Measurements from ENCODE around the gene PFAS.
"Not testable (repeated sequence)": the region's sequence is repeated elsewhere in the genome, so short reads cannot be mapped to it uniquely, and the experiment has no call there.

The PFAS gene

DNA sequence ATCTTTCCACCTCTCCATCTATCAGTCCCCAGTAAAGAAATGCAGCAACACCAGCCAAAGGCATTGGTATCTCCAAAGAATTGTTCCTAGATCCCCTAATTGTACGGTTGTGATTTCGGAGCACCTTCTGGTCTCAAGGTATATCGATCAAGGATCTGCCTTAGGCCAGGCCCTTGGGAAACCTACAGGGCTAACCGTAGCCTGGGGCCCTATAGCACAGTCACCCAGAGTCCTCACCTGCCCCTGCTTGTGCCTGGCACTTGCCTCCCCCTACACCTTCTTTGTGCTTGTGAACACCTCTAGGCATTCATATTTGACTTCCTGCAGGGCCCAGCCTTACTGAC is 21.9 kb upstream of the PFAS start:
- DNase-seq (ENCODE audit: low spot score), result no peak

DNA sequence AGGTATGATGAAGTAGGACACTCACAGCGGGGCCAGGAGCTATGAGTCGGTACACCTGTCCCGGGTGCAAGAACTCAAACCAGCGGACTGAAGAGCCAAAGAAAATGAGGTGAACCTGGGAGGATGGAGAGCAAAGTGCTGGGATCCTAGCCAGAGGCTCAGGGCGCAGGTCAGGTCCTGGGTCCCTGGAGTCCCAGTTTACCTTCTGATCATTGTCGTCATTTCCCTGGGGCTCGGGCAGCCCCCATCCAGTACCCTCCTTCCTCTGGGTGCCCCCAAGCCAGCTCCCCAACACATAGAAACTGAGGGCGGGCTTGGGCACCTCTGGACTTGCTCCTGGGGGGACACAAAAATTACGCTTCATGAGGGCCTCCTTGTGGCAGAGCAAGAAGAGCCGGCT is 17.4 kb upstream of the PFAS start:
- DNase-seq (ENCODE audit: low spot score), result no peak

DNA sequence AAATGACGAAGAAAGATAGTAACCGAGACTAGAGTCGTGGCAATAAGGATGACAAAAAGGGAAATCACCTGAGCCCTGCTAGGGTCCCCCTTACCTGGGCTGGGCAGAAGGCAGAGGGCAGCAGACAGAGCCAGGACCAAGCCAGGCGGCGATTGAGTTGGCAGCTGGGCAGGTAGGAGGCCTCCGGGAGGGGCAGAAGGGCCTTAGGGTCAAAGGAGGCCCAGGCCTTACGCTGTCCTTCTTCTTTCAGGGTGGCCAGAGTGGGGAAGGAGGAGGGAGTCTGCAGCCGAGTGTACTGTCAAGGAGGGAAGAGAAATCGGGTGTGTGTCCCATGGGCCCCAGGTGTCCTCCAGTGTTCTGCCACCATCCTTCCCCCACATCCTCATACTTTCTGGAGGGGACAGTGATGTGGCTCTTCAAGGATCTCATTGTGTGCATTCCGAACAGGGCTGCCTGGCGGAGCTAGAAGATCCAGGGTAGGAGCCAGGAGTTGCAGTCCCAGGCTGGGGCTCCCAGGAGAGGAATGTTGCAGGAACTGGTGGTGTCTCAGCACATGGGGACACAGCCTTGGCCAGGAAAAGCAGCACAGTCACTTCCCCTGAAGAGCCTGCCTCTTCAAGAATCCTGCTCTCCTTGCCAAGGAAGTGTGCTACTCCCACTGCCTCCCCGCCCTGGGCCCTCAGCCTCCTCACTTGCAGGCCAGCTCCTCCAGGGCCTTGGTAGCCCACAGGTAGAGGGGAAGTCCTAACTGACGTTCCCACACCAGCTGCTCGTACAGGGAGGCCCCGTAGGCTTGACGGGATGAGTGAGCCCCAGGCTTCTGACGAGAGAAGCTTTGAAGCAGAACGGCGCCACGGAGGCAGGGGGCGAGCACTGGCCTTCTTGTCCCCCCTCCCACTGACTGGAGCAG is 14.5 kb upstream of the PFAS start:
- no peak for DNase-seq (ENCODE audit: low spot score)

DNA sequence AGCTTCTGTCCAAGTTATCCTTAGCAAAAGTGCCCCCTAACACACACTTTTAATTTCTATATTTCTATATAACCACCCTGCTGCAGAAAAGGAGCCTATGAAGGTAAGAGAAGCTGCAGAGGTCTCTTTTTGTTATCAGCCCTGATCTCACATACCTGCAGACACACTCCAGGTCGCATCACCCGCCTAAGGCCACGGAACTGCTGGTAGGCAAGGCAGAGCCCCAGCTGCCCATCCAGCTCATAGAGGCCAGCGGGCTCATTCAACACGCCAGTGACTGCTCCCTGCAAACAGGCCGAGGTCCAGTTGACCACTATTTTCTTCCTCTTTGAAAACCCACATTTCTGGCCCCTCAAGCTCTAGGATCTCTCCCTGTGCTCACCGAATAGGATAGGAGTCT is 13.4 kb upstream of the PFAS start:
- no peak for DNase-seq (ENCODE audit: low spot score)

DNA sequence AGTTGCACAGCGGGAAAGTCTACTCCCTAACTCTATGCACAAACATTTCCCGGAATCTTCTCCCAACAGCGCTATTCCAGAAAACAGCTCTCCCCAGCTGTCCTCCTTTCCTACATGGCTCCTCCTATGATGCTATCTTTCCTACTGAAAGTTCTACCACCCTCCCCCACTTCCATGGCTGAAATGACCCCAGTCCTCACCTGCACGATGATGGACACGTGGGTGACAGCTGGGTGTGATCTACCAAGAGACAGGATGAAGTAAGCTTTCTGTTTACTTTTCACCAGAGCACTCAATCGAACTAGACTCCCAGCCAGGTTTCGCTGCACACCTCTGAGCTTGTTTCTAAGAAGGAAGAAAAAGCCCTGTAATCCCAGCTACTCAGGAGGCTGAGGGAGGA is 11.9 kb upstream of the PFAS start:
- DNase-seq (ENCODE audit: low spot score), result no peak

DNA sequence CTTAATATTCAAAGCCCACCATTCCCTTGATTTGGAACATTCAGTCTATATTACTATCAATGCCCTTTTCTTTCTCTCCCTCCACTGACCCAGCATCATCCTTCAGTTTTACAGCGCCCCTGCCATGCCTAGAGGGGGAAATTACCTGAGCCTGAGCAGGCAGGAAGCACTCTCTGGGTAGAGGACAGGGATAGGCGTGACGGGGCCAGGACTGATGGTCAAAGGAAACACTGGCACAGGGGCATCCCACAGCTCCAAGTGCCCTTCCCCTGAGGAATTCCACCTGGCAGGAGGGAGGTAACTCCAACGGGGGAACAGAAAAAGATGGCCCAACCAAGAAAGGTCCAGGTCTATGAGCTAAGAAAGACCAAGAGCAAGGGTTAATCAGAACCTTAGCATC is 11.2 kb upstream of the PFAS start:
- DNase-seq (ENCODE audit: low spot score), result no peak

DNA sequence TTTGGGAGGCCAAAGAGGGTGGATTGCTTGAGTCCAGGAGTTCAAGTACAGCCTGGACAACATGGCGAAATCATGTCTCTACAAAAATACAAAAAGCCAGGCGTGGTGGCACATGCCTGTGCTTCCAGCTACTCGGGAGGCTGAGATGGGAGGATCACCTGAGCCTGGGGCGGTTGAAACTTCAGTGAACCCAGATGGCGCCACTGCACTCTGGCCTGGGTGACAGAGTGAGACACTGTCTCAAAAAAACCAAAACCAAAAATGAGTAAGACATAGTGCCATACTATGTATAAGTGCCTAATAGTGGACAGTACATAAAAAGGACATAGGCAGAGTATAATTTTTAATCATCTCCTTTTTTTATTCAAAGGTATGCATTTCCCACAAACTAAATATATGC is 5.3 kb upstream of the PFAS start:
- DNase-seq (ENCODE audit: low spot score), result no peak

GRCh38 chr17:8244768-8245167 is 4.3 kb upstream of the PFAS start:
- DNase-seq (ENCODE audit: low spot score), result no peak

DNA sequence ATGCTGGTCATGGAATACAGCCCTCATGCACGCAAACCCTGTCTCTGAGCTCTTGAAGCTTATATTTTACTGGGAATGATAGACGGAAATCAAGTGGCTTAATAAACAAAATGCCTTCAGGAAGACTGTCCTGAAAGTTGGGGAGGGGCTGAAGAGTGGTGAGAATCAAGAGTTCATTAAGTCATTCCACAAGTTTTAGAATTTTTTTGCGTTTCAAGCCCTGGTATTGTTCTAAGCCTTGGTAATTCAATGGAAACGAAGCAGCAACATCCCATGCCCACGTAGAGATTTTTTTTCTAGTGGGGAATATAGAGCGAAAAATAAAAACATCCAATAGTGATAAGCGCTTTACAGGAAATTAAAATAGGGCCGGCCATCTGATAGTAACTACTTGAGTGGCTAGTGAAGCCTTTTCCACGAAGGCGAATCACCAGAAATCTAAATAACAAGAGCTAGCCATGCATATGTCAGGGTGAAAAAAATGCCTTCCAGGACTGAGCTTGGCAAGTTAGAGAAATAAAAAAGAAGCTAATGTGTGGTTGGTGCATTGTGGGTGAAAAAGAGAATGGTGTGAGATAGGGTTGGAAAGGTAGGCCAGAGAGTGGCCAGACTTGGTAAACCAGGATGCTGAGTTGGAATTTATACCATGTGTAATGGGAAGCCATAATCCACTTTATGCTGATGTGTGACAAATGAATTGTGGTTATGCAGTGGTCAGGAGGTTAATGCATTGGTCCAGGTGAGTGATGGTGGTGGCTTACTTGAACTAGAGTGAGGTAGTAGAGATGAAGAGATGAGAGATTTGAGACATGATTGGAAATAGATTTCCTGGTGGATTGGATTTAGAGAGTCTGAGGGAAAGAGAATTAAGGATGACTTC is 772 bp downstream of the PFAS start:
- DNase-seq (ENCODE audit: low spot score), result peak; percentile 36

DNA sequence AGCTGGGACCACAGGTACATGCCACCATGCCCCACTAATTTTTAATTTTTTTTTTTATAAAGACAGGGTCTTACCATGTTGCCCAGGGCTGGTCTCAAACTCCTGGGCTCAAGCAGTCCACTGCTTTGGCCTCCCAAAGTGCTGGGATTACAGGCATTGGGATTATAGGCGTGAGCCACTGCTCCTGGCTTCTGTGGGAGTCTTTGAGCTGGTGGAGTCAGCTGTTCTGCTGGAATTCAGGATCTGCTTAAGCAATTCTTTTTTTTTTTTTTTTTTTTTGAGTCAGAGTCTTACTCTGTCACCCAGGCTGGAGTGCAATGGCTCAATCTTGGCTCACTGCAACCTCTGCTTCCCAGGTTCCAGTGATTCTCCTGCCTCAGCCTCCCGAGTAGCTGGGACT is 2.3 kb downstream of the PFAS start:
- not testable (repeated sequence) for DNase-seq (ENCODE audit: low spot score)

DNA sequence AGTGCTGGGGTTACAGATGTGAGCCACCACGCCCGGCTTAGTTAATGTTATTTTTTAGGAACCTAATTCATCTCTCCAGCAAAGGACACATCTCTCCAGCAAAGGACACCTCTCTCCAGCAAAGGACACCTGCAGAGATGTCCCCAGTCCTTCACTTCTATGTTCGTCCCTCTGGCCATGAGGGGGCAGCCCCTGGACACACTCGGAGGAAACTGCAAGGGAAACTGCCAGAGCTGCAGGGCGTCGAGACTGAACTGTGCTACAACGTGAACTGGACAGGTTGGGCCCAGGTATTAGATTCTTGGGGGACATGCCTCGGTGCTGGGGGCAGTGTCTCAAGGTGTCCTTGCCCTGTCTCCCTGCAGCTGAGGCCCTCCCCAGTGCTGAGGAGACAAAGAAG is 4.7 kb downstream of the PFAS start:
- peak; percentile 37 for DNase-seq (ENCODE audit: low spot score)

DNA sequence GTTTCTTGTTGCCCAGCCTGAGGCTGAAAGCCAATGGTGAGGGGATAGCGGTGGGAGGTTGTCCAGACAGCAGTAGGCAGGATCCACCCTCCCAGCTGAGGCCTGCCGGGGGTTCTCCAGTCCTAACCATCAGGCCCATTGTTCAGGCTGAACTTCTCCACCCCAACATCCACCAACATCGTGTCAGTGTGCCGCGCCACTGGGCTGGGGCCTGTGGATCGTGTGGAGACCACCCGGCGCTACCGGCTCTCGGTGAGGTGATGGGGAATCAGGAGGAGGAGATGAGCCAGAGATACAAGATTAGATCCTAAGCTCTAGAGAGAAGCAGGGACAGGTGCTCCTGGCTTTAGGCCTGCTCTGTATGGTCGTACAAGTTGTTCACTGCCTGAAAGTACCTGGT is 5.8 kb downstream of the PFAS start:
- no peak for DNase-seq (ENCODE audit: low spot score)

DNA sequence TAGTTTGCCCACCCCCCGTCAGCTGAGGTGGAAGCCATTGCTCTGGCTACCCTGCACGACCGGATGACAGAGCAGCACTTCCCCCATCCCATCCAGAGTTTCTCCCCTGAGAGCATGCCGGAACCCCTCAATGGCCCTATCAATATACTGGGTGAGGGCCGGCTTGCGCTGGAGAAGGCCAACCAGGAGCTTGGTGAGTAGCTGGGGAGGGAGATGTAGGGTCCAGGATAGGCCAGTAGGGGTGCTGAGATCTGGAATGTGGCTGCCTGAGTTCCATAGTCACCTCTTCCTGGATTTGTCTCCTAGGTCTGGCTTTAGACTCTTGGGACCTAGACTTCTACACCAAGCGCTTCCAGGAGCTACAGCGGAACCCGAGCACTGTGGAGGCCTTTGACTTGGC is 6.4 kb downstream of the PFAS start:
- DNase-seq (ENCODE audit: low spot score), result no peak

DNA sequence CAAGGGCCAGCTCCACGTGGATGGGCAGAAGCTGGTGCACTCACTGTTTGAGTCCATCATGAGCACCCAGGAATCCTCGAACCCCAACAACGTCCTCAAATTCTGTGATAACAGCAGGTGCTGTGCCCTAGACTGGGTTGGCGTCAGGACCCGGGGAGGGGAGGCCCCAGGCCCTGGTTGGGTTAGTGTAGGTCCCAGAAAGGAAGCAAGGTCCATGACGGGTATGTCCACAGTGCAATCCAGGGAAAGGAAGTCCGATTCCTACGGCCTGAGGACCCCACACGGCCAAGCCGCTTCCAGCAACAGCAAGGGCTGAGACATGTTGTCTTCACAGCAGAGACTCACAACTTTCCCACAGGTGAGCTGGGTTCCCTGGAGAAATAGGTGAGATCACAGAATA is 7.2 kb downstream of the PFAS start:
- no peak for DNase-seq (ENCODE audit: low spot score)

GRCh38 chr17:8256691-8257090 is 7.6 kb downstream of the PFAS start:
- no peak for DNase-seq (ENCODE audit: low spot score)

DNA sequence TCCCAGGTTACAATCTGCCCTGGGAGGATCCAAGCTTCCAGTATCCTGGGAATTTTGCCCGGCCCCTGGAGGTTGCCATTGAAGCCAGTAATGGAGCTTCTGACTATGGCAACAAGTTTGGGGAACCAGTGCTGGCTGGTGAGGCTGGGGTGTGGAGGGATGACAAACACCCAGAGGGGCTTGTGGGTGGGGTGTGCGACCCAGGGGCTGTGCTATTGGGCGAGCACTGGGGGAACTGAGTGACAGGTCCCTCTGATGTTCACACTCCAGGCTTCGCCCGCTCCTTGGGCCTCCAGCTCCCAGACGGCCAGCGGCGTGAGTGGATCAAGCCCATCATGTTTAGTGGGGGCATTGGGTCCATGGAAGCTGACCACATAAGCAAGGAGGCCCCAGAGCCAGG is 8.7 kb downstream of the PFAS start:
- DNase-seq (ENCODE audit: low spot score), result no peak

DNA sequence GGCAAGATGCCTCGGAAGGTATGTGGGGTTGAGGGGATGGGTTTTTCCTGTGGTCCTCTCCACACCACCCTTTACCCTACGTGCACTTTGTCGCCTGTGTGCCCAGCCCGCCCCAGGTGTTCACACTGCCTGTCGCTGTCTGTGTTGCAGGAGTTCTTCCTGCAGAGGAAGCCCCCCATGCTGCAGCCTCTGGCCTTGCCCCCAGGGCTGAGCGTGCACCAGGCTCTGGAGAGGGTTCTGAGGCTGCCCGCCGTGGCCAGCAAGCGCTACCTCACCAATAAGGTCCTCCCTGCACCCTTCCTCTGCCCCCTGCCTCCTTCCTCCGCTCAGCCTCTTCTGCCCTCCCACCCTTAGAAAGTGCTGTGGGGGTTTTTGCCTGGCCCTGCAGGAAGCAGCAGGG is 15.2 kb downstream of the PFAS start:
- DNase-seq (ENCODE audit: low spot score), result no peak

GRCh38 chr17:8264836-8265542 is 15.9 kb downstream of the PFAS start:
- DNase-seq (ENCODE audit: low spot score), result no peak

DNA sequence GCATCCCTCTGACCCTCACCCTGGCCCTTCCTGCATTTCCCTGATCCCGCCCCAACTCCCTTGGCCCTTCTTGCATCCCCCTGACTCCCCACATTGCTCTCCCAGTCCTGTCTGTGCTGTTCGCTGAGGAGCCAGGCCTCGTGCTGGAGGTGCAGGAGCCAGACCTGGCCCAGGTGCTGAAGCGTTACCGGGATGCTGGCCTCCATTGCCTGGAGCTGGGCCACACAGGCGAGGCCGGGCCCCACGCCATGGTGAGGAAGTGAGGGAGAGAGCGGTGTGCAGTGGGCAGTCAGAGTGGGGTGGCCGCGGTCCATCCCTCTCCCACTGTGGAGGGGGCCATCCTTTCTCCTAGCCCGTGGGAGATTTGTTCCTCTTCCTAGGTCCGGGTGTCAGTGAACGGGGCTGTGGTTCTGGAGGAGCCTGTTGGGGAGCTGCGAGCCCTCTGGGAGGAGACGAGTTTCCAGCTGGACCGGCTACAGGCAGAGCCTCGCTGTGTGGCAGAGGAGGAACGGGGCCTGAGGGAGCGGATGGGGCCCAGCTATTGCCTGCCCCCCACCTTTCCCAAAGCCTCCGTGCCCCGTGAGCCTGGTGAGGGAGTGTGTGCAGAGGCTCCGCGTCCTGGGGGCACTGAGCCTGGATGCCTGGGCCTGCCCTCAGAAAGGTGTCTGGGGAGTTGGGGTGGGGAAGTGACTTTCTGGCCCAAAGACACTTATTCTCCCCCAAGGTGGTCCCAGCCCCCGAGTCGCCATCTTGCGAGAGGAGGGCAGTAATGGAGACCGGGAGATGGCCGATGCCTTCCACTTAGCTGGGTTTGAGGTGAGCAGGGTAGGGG is 17.8 kb downstream of the PFAS start:
- no peak for DNase-seq (ENCODE audit: low spot score)

GRCh38 chr17:8267480-8268147 is 18.5 kb downstream of the PFAS start:
- no peak for DNase-seq (ENCODE audit: low spot score)
